ENCODE results near the gene PLEKHG7.

DNA sequence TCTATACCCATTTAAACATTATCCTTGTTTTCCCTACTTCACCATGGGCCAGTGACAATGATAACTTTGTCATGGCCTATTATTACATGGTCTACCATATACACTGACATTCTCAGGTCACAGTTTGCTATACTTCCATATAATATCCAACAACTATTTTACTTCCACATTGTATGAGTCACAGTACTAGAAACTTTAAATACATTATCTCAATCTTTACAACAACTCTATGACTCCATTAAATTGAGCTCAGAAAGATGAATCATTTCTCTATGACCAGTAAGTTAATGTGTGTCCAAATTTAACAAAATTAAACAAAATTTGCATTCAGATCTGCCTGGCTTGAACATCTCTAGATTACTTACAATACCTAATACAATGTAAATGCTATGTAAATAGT is 93.9 kb downstream of the PLEKHG7 start:
- TF ChIP-seq CTCF (conservative IDR thresholded peaks at IDR 0.05; ENCODE audit: low read depth, low read length) (no peak), EZH2 (IDR thresholded peaks at IDR 0.05; ENCODE audit: low read length, unreplicated experiment) (no peak), EZH2phosphoT487 (IDR thresholded peaks at IDR 0.05; ENCODE audit: borderline replicate concordance, low read length) (no peak)

Data from PC-3 (cell line).